AG04449 (cell line): ENCODE measurements around the gene ALKBH1.

Source experiments
- CTCF ChIA-PET: fragments of 350-600 bp; formaldehyde crosslinking; extraction: SDS; loops from one replicate; lab custom pipeline; 2021; ENCODE audit warnings: antibody characterized with exemption; lab: Yijun Ruan, JAX
- POLR2A ChIA-PET: fragments of 400-600, 350-600 bp; formaldehyde crosslinking; extraction: SDS; loops from one replicate; lab custom pipeline; 2020; ENCODE audit warnings: antibody characterized with exemption, inconsistent platforms; lab: Yijun Ruan, JAX
- DNase-seq: peaks from one replicate; pipeline ENCODE4 v3.0.0-alpha.2; 2010; ENCODE audit warnings: low read depth, low spot score
- H3K4me3 ChIP-seq: 2 replicates; pipeline ENCODE4 v1.5.1; 2011; ENCODE audit warnings: low read depth, mild to moderate bottlenecking, control low read depth, low read length
- CTCF ChIP-seq: IDR thresholded peaks from one replicate; pipeline ENCODE4 v1.5.1; 2011; ENCODE audit warnings: mild to moderate bottlenecking, moderate library complexity, low read length, control low read depth, inconsistent platforms; ENCODE audit not compliant: insufficient read depth; ENCODE audit errors: missing control alignments

The ALKBH1 gene

GRCh38 chr14:77647853-77648252 is 60.0 kb downstream of the ALKBH1 start:
- H3K4me3 ChIP-seq: no peak overlapping the region
- DNase-seq: no peak
- ChIA-PET POLR2A (no interaction called here), CTCF (interaction anchor here (0.7 to 0.9 kb wide), 2 partner anchors 55 to 64 kb away, joined by 3 read pairs; no protein-coding TSS in a partner anchor)
- no peak for TF ChIP-seq CTCF

GRCh38 chr14:77646907-77647306 is 60.9 kb downstream of the ALKBH1 start:
- DNase-seq: no peak
- TF ChIP-seq CTCF: no peak
- ChIA-PET CTCF (interaction anchor here (1.0 to 2.9 kb wide), 2 partner anchors 8 to 51 kb away, joined by 3 to 19 read pairs; no protein-coding TSS in a partner anchor), POLR2A (no interaction called here)
- no peak overlapping the region for H3K4me3 ChIP-seq

- ChIA-PET CTCF (interaction anchor here (0.7 to 2.9 kb wide), 2 partner anchors 9 to 154 kb away, joined by 3 to 19 read pairs; no protein-coding TSS in a partner anchor), POLR2A (no interaction called here)
- H3K4me3 ChIP-seq: no peak overlapping the region
- TF ChIP-seq CTCF: no peak
- no peak for DNase-seq
Measured at GRCh38 chr14:77645520-77646230, 62.1 kb downstream of the ALKBH1 start.

DNA sequence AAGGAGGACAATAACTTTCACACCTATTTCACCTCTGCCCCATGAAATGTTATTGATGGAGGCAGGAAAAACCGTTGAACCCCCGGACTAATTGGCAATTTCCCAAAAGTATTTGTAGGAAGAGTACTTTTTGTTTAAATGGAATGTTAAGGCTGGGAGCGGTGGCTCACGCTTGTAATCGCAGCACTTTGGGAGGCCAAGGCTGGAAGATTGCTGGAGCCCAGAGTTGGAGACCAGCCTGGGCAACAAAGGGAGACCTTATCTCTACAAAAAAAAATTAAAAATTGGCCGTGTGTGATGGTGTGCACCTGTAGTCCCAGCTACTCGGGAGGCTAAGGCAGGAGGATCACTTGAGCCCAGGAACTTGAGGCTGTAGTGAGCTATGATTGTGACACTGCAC is 65.4 kb downstream of the ALKBH1 start:
- CTCF ChIA-PET: no interaction called here
- H3K4me3 ChIP-seq: no peak overlapping the region
- TF ChIP-seq CTCF: no peak
- no peak for DNase-seq
- POLR2A ChIA-PET: no interaction called here

- ChIA-PET CTCF (no interaction called here), POLR2A (no interaction called here)
- H3K4me3 ChIP-seq: peak overlapping the region; percentile 46
- DNase-seq: no peak
- TF ChIP-seq CTCF: no peak
Measured at GRCh38 chr14:77641534-77642341, 66.1 kb downstream of the ALKBH1 start.
